Left kidney (tissue), 2 donors: ENCODE results near the gene SLC5A3. TPM values are rescaled to one million over a fixed set of nuclear protein-coding genes. Genes with fewer than 3 reads are reported as not detected.

ENCODE experiments used
- DNase-seq: peaks from one replicate; pipeline ENCODE4 v3.0.0-alpha.2; 2013
- polyA plus RNA-seq: library from polyadenylated mRNA; unstranded; fragments of 120-200 nt; gene quantifications from one replicate; pipeline ENCODE4 v1.2.1, GENCODE V29; 2013; ENCODE audit not compliant: insufficient read length

Gene SLC5A3
- polyA plus RNA-seq, 1 donor: 43.7 TPM

DNA sequence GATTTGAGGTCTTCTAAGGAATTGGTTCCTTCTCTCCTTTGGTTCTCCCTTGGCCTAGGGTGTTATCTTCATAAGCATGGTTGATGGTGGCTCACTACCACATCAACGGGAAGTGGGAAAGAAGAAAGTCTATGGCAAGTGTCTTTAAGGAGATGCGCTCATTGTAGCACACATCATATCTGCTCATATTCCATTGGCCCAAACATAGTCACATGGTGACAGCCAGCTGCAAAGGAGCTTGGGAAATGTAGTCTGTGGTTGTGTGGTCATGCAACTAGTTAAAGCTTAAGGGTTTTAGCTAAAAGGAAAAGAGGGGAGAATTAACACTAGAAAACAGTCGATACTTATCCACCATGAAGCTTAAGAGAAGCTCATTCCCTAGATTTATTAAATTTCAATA is 11.4 kb upstream of the SLC5A3 start:
- no peak for DNase-seq

DNA sequence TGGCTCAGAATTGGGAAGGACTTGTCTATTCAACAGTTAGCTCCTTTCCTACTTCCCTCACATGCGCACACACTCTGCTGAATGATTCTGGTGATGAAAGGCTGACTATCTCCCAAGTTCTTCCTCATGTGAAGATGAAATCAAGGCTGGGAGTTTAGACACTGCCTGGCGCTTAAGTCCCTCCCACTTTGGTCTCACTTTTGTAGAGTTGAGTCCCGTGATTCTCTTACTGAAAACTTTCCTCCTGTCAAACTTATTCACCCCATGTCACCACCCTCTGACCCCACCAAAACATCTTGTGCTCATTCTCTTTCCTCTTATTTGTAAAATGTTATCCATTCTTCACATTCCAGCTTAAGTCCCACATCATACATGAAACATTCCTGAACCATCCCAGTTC is 8.4 kb upstream of the SLC5A3 start:
- no peak for DNase-seq

DNA sequence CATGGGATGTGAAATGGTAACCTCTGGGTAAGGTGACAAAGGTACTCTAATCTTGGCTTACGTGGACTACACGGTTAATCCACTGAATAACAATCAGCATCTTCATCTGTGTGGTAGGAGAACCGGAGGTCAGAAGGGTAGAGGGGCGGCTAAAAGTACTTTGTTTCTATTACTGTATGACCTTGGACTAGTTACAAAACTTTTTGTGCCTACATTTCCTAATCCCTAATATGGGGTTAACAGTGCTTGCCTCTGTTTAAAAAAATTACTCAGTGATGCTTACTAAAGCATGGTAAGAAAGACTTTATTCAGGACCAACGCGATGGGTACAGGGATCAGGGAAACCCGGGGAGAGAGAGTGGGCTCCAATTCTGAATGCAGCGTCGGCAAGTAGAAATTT is 1.7 kb upstream of the SLC5A3 start:
- DNase-seq: no peak

DNA sequence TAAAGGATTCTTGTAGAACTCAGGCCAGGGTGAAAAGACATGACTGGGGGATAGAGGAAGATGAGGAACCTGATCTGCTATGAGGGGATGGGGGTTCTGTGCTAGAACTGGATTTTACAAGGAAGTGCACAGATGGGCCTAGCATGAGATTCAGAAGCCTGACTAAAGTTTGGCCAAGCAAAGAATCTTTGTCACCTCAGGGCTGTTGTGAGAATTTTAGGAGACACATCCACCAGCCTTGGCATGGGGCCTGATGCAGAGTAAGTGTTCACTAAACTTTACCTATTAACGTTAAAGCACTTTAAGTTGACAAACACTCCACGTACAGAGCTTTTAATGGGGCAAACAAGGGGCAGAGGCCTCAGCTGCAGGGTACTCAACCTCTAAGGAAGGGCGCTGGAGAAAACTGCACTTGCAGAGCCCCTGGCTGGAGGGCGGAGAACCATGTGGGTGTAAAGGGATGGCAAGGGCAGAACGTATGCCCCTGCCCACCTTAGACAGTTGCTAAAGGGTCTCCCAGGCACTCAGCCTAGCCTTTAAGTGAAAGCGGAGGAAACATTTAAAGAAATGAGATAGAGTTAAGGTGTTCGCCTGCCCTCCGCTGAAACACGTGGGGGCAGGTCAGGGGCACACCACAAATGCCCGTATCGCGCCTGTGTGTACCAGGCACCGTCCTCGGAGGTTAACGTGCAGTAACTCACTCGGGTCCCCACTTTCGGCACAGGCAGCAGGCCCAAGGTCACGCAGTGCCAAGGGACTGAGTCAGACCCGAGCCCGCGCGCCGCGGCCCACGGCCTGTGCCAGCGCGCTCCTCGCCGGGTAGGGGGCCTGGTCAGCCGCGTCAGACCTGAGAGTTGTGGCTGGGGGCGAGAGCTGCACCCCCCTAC is 990 bp upstream of the SLC5A3 start:
- DNase-seq: no peak

DNA sequence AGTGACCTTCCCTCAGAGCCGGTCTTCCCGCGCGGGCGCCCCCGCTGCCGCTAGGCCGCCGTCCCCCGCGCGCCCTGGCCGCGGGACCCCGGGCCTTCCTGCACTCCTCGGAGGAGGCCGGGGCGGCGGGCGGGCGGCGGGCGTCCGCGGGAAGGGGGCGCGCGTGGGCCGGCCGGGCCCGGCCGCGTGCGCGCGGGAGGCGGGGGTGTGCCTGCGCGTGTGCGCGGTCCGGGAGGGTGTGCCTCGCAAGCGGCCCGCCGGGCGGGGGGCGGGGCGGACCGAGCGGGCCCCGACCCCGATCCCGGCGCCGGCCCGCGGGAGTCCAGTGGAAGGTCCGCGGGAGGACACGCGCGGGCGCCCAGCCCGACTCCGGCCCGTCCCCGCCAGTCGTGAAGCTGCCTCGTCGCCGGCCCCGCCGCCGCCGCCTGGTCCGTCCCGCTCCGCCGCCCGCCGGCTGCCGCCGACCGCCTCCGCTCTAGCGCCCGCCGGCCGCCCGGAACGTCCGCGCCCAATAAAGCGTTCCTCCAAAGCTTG is 438 bp downstream of the SLC5A3 start:
- DNase-seq: no peak

DNA sequence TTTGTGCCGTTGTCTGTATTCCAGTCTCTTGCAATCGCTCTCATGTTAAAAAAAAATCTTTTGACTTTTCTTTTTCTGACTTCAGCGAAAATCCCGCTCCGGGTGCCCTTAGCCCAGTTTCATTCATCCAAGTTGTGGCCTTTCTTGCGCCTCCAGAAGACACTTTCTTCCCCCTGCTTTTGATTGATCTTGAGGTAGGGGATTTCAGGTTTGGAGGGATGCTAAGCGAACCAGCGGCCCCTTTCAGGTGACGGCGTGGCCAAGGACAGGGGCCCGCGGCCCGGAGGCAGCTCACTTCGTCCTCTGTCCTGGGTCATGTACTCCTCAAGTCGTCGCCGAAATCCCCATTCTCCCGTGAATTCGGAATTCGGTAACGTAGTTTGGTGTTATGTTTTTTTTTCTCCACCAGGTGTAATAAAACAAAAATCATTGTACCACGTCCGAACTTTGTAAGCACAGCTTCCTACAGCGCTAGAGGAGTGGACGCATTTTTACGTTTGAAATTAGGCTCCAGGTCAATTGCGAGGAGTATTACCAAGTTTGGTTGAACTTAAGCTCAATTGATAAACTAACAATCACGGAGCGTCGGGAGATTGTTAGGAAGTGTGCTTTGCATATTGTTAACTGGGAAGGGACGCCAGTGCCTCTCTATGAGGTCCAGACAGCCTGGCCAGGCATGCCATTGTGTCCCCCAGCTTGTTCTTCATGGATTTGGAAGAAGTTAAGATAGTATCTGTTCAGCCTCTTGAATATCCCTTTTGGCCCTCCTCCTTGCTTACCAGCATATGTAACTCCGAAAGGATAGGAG is 1.1 kb downstream of the SLC5A3 start:
- no peak for DNase-seq

DNA sequence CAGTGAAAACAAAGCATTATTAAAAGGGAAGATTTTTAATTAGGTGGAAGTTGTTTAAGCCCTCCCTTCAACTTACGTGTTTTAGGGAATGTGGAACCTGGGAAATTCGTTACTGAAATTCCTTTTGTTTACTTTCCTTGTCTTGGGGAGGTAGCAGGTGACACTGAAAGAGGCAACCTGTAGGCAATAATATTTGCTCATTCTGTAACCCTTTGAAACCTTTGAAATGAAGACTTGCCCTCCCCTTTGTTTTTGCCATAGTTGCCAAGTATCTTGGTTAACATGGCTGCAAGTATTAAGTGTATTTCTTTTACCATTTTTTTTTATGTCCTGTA is 1.7 kb downstream of the SLC5A3 start:
- no peak for DNase-seq

DNA sequence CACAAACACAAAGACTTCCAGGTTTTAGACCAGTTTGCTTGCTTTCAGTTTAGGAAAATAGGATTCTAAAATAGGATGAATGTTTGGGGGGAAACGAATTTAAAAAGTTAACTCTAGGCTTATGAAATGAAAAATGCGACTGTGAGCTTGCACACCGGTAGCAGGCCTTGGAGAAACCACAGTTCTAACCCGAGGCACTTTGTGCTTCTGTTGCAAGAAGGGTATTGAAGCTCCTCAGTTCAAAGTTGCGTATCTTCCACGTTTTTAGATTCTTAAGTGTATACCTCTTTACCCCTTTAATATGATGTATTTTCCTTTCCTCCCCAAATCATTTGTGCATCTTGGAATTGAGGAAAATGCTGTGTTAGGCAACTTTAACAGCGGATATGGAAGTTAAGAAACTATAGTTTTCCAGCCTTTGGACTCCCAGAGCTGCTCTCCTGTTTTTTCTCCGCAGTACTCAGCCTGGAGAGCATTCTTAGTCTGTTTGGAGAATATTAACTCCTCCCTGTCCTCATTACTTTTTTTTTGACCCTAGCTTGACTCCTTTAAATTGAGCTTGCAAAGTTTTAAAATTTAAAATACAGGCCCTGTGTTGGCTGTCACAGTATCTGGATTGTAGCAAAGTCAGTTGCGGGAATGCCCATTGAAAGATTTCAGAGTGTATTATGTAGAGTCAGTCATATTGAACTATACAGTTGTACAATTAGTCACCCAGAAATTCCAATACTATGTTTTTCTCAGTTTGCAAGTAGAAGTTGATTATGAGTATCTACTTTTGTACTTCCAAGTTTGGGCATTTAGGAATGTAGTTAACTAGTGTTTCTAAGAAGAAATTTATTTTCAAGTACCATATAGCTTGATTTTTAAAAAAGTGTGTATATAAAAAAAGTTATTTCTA is 2.6 kb downstream of the SLC5A3 start:
- no peak for DNase-seq

DNA sequence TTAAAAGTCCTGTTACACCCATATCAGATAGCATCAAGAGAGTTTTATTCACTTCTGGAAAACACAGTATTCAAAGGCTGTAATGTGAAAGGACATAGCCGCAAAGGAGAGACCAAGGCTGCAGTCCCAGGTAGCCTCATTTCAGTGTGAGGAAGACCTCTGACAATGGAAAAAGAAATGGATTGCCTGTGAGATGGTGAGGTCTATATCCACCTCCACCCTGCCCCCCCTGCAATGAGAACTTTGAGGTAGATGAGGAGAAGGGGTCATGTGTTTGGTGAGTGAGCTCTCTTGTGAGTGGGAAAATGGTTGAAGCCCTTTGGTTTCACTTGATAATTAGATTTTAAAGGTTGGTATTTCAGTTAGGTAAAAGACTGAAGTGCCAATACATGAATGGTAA is 3.5 kb downstream of the SLC5A3 start:
- no peak for DNase-seq

DNA sequence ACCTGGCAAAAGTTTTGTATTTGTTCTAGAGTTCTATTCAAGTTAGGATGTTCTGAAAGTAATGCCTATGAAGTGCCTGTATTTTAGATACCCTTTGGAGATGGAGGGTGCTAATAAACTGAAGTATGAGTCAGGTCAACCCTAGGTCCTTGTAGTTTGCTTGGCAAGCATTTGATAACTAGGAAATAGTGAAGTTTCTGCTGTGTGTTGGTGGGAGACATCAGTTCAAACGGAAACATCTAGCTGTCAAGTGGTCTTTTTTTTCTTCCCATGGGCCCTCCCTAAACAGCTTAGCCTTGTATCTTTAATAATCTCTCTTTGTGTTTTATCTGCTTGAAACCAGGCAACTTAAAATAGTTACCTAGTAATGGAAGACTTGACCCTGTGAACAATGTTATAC is 4.5 kb downstream of the SLC5A3 start:
- no peak for DNase-seq

DNA sequence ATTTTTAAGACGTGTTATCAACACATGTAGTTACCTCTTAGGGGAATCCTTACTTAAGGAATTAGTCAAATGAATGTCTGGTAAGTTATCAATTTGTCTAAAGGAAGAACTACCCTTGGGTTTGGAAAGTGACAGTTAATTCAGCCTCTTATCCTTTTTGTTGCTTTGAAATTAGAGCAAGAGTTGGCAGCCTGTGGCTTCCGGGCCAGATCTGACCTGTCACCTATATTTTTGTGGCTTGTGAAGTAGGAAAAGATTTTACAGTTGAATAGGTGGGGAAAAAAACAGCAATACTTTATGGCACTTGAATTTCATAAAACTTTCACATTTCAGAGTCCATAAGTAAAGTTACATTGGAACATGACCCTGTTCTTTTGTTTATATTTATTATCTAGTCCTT is 5.5 kb downstream of the SLC5A3 start:
- no peak for DNase-seq

DNA sequence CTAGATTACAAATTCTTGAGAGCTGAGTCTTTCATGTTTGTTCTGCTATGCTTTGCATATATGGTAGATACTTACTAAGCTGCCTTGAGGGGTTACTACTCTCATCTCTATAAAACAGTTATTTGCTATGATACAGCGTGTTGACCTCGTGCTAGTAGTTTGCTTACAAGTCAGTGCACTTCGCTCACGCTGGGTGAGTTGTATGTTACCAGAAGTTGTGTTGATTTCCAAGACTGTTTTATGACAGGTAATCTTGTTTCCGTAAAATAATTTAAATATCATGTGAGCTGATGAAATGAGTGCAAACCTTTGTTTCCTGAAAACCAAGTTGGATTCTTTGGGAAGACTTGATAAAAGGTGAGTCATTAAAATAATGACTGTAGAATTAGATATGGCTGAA is 7.3 kb downstream of the SLC5A3 start:
- no peak for DNase-seq

DNA sequence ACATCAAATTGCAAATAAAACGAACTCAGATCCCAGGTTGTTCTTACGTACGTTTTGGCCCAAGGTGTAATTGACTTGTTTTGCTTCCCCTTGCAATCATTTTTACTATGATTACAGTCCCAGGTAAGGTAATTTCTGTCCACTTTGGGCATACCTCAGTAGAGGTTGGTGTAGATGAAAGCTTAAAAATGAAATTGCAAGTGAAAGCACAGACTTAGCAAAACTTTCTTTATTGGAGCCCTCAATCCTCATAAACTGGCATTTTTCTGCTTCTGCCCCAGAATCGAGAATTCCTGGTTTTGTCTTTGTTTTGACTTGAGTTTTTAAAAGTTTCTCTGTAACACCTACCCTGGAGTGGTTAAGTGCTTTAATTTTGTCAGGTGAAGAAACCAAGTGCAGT is 9.4 kb downstream of the SLC5A3 start:
- no peak for DNase-seq

DNA sequence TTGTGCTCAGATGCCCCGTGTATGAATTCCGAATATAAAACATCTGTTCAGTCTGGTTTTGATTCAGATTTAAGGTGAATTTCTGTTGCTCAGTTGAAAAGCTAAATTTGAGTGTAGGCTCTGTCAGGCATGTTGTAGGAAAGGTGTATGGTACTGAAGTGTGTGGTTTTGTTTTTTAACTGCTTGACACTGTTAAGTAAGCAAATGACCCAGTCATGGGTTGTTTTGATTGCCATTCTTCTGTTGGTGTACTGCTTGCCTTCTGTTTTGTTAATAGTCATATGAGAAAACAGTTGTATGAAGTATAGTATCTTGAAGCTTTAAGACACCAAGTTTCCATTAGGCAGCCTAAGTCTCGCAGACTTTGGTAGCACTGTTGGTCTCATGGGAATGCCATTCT is 10.0 kb downstream of the SLC5A3 start:
- no peak for DNase-seq

DNA sequence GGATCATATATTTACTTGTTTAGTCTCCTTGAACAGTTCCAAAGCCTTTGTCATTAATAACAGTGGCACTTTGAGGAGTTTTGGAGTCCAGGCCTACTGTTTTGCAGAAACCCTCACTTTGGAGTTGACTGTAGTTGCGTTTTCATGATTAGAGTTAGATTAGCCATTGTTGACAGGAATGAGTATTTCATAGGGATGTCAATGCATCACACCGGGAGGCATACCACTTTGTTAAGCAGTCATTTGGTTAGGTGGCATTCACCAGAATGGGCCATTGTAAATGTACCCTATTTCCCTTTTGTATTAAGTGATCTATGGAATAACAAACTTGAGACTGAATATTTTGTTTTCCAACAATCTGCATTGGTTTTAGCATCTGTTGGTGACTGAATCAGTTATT is 11.8 kb downstream of the SLC5A3 start:
- DNase-seq: no peak

DNA sequence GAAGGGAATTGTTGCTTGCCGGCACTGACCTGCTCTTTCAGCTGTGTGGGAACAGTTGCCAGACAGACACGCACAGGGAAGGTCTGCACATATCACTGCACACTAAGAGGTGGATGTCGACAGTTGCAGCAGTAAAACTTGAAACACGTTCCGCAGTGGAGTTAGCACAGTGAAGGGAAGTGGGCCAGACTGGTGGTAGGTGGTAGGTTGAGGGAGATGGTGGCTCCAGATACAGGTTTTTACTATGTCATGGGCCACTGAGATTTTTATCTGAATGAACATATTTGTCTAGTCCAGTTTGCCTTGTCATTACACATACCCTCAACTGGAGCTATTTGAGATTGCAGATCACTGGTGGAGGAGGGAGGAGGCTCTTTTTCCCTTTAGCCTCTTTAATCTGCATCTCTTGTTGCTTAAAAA is 13.5 kb downstream of the SLC5A3 start:
- no peak for DNase-seq

DNA sequence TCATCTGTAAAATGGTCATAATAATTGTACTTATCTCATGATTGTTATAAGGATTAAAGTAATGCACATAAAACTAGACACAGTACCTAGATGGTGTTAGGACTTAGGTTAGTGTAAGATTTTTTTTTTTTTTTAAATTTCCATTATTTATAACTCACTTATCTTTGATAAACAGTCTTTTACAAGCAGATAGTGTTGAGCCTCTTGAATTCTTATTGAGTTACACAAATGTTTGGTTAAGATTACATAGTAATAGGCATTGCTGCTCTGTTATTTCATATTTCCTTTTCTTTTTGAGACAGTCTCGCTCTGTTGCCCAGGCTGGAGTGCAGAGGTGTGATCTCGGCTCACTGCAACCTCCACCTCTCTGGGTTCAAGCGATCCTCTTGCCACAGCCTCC is 15.4 kb downstream of the SLC5A3 start:
- DNase-seq: no peak

DNA sequence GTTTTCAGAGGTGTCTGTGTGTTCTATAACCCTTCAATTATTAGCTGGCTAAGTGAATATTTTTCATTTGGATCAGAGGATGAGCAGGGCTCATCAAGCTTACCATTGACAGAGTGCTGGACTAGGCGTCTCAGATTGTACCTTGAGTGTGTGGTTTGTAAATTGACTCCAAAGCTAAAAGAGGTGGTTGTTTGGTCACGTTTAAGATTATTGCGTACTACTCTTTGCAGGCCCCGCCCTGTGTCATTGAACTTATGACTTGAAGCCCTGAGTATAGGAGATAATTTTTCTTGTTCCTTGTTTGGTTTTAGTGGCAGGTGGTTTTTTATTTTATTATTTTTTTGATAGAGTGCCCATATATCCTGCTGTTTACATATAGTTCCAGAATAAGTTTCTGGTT is 17.7 kb downstream of the SLC5A3 start:
- no peak for DNase-seq

DNA sequence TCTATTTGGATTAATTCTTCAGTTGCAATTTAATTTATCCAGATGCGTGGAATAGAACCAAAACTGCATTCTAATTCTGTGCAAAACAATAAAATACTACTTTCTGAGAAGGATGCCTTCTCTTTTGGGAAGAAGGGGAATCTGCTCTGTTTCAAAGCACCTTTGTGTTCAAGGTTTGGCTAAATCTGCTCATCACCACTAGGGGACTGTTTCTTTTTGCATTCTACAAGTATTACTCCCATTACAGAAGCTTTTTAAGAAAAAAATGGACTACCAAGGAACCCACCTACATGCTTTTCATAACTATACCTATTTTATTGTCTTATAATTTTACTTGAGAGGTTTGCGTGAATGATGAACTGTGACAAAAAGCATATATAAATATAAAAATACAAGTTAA is 18.2 kb downstream of the SLC5A3 start:
- DNase-seq: no peak

DNA sequence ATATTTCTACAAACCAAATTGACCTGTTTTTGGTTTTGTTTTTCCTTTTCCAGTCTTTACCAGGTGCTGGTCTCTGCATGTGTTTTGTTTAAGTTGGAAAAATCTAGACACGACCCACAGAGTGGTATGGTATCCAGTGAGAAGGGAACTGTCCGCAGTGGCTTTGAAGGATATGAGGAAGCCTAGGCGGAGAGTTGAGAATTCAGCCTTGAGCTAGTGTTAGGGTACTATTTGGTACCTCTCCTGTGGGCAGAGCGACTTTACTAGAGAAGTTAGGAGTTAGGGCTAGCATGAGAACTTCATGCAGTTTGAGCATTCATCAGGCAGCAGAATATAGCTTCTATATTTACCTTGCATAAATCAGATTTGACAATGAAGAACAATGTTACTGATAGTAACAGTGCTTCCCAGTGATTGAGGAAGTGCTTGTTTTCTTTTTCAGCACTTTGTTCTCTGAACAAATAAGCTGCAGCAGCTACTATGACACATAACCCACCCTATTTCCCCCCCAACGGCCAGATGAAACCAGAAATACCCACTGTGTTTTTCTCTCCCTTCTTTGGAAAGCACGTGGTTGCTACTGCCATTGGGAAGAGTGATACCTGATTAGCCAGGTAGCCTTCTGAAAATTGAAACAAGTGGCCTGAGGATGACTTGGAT is 19.0 kb downstream of the SLC5A3 start:
- no peak for DNase-seq

DNA sequence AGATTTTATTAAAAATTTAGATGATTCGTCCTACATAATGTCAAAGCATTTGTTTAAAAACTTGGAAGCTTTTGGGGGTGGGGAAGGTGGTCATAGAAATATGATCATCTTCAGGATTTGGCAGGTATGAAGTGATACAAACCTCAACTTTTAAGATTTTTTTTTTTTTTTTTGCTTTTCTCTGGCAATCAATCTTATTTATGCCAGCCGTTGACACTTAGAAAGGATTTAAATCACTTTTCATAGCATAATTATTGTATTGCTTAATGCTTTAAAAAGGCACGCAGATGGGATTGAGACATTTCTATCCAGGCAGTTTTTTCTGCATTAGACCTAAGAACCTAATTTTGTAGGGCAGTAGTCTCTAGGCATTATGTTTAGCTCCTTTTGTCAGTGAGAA is 19.7 kb downstream of the SLC5A3 start:
- no peak for DNase-seq

DNA sequence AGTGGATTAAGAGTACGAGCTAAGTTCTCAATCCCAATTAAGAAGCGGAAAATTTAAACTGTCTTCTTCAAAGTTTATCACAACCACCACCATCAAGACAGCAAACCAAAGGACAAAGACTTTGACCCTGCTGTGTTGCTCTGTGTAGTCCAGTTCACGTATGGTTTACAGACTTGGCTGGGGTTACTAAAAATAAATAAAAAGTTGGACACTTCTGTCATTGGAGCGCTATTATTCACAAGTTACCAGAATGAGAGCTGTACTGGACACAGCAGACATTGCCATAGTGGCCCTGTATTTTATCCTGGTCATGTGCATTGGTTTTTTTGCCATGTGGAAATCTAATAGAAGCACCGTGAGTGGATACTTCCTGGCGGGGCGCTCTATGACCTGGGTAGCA is 21.6 kb downstream of the SLC5A3 start:
- no peak for DNase-seq
